ENCODE measurements around the gene FECH. TPM values are rescaled to one million over a fixed set of nuclear protein-coding genes. Genes with fewer than 3 reads are reported as not detected.

Gene FECH
- total RNA-seq, 1 experiment from 2014 or later = 24.1 TPM

DNA sequence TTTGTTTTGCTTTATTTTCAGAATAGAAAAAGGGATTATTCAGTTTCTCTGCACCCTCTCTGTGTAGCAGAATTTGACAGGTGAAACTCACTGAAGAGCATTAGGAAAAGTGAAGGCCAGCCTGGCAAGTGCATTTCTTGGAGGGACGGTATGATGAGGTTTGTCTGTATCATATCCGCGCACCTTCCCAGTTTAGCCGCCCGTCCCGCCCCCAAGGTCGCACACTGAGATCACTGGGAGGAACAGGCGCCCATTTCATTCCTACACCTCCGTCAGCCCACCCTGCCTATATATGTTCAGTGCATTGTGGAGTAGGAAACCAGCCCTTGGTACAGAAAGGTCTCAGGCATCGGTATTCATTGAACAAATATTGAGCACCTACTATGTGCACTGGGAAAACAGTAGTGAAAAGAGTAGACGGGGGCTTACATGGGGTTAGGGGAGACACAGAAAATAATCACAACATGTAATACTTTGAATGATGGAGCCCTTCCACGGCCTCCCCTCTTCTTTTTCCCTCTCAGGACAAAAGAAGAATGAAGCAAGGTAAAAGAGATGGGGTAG is 678 bp upstream of the FECH start:
- peak overlapping the region; percentile 92 for H3K4me2 ChIP-seq (ENCODE audit: insufficient read depth, insufficient read length, low read length)
- peak overlapping the region; percentile 78 to 88 for H3K4me3 Mint-ChIP-seq
- no peak overlapping the region for H3K18ac ChIP-seq (ENCODE audit: insufficient read length, low read depth, low read length)
- H4K91ac ChIP-seq (ENCODE audit: insufficient read length, low read depth, low read length) = no peak overlapping the region
- no peak overlapping the region for H3K56ac ChIP-seq (ENCODE audit: insufficient read length, low read depth, low read length)
- no peak overlapping the region for H4K8ac ChIP-seq (replicated peaks; ENCODE audit: insufficient read length, low read depth, low read length)
- peak overlapping the region in 2 of 3 experiments; percentile 45 to 83; a peak in 3 of 7 replicates for H3K27ac Mint-ChIP-seq
- no peak overlapping the region for H3T11ph ChIP-seq (ENCODE audit: low read length)
- WGBS (ENCODE audit: extremely low coverage, insufficient read length, low lambda C conversion rate) = no CpG with 5 or more reads among the region's 12 CpGs
- H3K4me1 Mint-ChIP-seq = peaks cover 16 to 17% of the 10 kb centered on the region in 2 experiments
- H4K20me1 ChIP-seq (ENCODE audit: control insufficient read depth, insufficient read depth, insufficient read length) = no peaks in the 10 kb centered on the region
- no peaks in the 10 kb centered on the region for H3K79me2 ChIP-seq (ENCODE audit: insufficient read depth, low read length)
- H2BK5ac ChIP-seq (ENCODE audit: insufficient read length, low read length) = no peak overlapping the region
- peaks cover 11% of the 10 kb centered on the region for H3K23me2 ChIP-seq (ENCODE audit: insufficient read length, low read depth, low read length, poor library complexity, severe bottlenecking)
- no peak overlapping the region for H3K9ac ChIP-seq (ENCODE audit: extremely low read depth, insufficient read length, low read length)
- no peaks in the 10 kb centered on the region for H3K27me3 ChIP-seq (ENCODE audit: insufficient read depth, low read length)
- peaks cover 6% of the 10 kb centered on the region; the same call in 1 of the 2 replicates for H3K4me1 ChIP-seq (ENCODE audit: insufficient read depth, low read length)
- H3K9me3 ChIP-seq (ENCODE audit: control insufficient read depth, low read depth, low read length) = no peaks in the 10 kb centered on the region
- H2AFZ ChIP-seq (ENCODE audit: low read length) = no peak overlapping the region
- H2BK20ac ChIP-seq (ENCODE audit: low read depth, low read length, poor library complexity, severe bottlenecking) = no peak overlapping the region
- H3K14ac ChIP-seq (ENCODE audit: insufficient read depth, low read length) = no peak overlapping the region
- TF ChIP-seq, protein P1, sequence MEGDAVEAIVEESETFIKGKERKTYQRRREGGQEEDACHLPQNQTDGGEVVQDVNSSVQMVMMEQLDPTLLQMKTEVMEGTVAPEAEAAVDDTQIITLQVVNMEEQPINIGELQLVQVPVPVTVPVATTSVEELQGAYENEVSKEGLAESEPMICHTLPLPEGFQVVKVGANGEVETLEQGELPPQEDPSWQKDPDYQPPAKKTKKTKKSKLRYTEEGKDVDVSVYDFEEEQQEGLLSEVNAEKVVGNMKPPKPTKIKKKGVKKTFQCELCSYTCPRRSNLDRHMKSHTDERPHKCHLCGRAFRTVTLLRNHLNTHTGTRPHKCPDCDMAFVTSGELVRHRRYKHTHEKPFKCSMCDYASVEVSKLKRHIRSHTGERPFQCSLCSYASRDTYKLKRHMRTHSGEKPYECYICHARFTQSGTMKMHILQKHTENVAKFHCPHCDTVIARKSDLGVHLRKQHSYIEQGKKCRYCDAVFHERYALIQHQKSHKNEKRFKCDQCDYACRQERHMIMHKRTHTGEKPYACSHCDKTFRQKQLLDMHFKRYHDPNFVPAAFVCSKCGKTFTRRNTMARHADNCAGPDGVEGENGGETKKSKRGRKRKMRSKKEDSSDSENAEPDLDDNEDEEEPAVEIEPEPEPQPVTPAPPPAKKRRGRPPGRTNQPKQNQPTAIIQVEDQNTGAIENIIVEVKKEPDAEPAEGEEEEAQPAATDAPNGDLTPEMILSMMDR (conservative IDR thresholded peaks at IDR 0.05) = no peak
- no peaks in the 10 kb centered on the region for H3K79me1 ChIP-seq (ENCODE audit: insufficient read depth, low read depth, low read length, poor library complexity, severe bottlenecking)
- no peaks in the 10 kb centered on the region for H3K9me3 Mint-ChIP-seq
- H2AK5ac ChIP-seq (ENCODE audit: insufficient read length, low read length) = no peak overlapping the region
- H3K23ac ChIP-seq (ENCODE audit: insufficient read length, low read depth, low read length) = no peak overlapping the region
- no peak overlapping the region for H3K4ac ChIP-seq (ENCODE audit: low read depth, low read length)
- no peak overlapping the region for H4K5ac ChIP-seq (ENCODE audit: insufficient read length, low read depth, low read length)
- H3K27ac ChIP-seq (ENCODE audit: insufficient read length, low read depth, low read length) = no peak overlapping the region
- H3K27me3 Mint-ChIP-seq (ENCODE audit: low read depth) = no peaks in the 10 kb centered on the region
- peaks cover 4 to 8% (median 7%) of the 10 kb centered on the region in 3 experiments; a peak in 4 of 7 replicates for H3K36me3 Mint-ChIP-seq (ENCODE audit: insufficient read depth in 1 of 3, low read depth in 3 of 3)
- no peak overlapping the region for H2BK15ac ChIP-seq (ENCODE audit: low read depth, low read length)
- H2BK12ac ChIP-seq (ENCODE audit: insufficient read length, low read depth, low read length) = no peak overlapping the region
- no peak for DNase-seq
- no peak overlapping the region for H2BK120ac ChIP-seq (ENCODE audit: low read depth, low read length, poor library complexity, severe bottlenecking)

Measured in H9 (cell line).